ENCODE results near the gene DHRS3.

Gene DHRS3

DNA sequence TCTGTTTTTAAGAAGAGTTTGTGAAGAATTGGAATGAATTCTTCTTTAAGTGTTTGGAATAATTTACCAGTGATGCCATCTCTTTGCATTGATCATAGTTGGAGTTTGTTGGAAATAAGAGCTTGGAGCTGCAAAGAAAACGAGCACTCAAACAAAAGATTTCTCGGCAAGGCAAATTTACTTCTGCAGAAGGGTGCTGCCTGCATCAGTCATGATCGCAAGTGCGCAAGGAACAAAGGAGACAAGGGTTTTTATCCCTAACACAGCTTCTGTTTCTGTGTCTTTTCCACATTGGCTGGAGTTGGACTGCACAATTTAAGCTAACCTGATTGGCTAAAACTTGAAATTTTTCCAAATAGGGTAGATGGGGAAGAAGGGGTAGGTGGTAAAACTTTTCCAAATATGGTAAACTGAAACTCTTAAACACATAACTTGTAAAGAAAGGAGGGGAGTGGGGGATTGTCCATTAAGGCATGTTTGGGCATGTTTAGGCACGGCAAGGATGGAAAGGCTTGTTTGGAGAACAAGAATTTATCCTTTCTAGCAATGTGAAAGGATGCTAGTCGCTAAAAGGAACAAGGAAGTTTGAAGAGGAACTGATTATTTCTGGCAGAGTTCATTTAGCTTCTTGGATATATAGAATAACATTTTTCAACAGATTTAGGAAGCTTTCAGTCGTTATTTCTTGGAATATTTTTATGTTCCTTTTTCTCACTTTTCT is 22.4 kb upstream of the DHRS3 start:
- DNase-seq (ENCODE audit: low read depth in 3 of 3) = no peak

DNA sequence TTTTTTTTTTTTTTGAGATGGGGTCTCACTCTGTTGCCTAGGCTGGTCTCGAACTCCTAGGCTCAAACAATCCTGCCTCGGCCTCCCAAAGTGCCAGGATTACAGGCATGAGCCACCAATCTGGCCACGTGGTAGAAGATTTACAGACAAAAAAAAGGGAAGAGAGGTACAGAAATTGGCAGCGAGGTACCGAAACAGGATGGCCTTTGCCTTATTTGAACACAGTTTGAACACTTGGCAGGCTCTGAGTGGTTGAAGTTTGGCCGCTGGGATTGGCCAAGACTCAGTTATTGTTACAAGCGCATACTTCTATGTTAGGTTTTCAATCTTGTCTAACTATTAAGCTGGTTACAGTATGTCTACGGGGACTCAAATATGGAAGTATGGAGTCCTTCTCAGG is 19.7 kb upstream of the DHRS3 start:
- no peak for DNase-seq (ENCODE audit: low read depth in 3 of 3)

DNA sequence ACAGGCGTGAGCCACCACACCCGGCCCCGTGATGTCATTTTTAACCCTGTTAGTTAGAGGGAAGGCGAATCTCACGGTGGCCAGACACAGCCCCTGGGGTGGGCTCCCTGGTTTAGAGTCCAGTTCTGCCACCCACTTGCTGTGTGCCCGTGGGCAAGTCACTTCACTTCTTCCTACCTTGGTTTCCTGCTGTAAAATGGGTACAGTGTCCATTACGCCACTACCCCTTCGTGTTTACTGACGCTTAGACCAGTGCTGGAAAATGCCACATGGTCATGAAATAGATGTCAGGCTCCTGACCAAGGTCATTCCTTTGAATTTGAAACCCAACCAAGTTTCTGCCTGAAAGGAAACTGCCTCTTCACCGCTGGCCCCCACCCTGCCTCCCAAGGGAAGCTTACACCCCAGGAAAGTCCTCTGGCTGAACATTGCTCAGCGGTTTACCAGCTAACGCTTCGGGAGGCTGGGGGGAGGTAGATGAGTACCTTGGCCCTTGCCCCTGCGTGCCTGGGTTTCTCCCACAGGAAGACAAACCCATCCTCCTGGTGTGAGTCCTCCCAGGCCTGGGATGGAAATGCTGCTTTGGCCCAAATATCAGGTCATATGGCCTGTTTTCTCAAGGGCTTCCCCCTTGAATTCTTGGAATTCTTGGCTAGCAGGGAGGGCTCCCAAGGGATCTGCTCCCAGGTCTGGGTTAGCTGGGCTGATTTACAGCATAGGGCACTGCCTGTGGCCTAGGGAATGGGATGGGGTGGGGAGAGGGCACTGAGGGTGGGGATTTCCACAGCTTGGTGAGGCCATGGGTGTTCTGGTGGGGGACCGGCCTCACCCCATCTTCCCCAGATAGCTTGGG is 18.3 kb upstream of the DHRS3 start:
- no peak for DNase-seq (ENCODE audit: low read depth in 3 of 3)

DNA sequence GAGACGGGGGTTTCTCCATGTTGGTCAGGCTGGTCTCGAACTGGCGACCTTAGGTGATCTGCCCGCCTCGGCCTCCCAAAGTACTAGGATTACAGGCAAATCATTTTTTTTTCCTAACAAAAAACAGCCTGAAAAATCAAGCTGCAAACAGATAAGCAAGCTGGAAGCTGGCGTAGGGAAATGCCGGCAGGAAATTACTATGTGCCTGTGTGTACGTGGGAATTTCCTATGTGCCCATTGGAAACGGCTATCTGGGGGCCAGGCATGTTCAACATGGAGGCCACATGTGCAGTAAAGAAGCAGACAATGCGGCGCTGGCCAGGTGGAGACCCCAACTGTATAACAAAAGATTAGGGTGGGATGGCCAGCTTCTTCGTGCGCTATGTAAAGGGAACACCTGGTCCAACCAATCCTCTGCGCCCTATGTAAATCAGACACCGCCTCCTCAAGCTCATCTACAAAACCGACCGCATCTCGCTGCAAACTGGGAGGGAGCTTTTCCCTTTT is 16.7 kb upstream of the DHRS3 start:
- no peak for DNase-seq (ENCODE audit: low read depth in 3 of 3)

DNA sequence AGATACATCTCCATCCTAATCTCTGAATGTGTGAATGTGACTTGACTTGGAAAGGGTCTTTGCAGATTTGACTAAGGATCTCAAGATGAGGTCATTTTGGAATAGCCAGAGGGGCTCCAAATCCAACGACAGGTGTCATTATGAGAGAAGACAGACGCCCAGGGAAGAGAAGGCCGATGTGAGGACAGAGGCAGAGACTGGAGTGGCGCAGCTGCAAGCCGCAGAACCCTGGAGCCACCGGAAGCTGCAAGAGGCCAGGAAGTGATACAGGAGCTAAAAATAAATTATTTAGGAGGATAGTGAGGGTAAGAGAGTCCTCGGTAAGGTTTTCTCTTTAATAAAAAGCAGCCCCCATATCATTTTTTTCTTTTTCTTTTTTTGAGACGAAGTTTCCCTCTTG is 16.1 kb upstream of the DHRS3 start:
- DNase-seq (ENCODE audit: low read depth in 3 of 3) = no peak

DNA sequence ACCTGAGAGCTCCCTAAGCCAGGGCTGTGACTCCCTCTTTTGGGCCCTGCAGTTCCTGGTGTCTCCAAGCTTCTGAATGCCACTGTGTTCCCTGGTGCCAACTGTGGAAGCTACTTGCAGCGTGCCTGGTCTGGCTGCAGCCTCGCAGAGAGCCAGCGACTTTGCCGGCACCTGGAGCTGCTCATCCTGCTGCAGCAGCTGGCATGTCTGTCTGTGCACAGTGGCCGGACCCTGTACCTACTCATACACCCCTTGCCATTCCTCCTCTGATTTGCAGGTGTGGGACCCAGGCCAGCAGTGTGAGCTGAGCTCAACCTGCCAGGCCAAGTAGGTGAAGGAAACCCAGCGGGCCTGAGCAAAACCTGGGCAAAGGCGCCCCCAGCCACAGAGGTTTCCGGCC is 13.6 kb upstream of the DHRS3 start:
- no peak for DNase-seq (ENCODE audit: low read depth in 3 of 3)

DNA sequence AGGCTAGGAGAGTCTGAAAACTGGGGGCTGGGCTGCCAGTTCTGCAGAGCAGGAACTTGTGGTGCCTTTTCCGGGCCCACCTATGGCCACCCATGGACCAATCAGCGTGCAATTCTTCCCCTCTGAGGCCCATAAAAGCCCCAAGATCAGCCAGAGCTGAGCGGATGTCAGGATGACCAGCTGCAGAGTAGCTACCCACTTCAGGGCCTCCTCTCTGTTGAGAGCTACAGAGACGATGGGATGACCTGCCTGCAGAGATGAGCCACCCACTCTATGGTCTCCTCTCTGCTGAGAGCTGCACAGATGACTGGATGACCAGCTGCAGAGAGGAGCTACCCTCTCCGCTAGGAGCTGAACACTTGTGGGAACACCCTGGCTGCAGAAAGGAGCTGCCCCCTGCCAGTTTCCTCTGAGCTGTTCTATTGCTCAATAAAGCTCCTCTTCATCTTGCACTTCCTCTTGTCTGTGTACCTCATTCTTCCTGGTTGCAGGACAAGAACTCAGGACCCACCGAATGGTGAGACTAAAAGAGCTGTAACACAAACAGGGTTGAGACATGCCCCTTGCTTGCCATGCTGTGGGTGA is 13.0 kb upstream of the DHRS3 start:
- no peak for DNase-seq (ENCODE audit: low read depth in 3 of 3)

DNA sequence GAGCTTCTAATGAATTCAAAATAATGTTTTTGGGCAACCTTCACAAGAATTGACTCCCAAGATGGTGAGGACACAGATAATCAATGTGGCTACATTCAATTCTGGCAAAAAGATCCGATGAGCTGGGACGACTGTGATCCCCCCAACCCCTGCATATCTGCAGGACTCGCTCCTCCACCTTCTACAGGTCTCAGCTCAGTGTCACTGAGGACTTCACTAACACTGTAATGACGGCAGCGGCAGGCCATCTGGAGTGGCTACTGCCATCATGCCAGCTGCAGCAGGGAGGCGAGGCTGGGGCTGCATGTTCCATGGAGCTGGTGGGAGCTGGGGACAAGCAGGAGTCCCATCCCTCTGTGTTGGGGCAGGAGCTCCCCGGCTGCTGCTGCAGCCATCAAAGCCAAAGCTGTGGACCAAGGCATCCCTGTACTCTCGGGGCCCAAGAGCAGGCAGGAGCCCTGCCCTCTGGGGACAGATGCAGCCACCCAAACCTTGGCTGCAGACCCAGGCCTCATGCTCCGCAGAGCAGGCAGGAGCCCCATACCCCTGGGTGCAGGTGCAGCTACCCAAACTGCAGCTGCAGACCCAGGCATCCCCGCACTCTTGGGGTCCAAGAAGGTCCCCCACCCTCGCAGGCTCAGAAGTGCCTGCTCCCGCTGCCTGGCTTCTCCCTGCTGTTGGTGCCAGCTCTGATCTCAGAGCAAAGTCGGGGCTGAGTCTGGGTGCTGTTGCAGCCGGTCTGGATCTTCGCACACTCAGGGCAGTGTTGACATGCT is 12.2 kb upstream of the DHRS3 start:
- no peak for DNase-seq (ENCODE audit: low read depth in 3 of 3)

DNA sequence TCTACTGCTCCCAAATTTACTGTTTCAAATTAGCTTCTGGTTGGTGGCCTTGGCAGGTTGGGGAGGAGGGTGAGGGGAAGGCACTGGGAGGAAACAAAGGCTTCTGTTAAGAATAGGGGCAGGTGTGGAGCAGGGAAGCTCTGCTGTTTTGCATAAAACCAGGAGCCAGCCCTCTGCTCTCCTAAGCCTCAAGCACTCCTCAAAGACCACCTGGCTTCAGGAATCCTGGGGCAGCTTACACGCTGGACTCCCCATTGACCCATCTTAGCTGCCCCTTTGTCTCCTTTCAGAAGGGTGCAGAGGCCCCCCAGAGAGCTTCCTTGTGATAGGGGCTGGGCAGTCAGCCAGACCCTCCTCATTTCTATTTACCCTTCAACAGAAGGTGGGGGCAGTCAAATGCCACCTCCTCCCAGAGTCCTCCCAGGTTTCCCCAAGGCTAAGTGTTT is 11.5 kb upstream of the DHRS3 start:
- DNase-seq (ENCODE audit: low read depth in 3 of 3) = no peak

DNA sequence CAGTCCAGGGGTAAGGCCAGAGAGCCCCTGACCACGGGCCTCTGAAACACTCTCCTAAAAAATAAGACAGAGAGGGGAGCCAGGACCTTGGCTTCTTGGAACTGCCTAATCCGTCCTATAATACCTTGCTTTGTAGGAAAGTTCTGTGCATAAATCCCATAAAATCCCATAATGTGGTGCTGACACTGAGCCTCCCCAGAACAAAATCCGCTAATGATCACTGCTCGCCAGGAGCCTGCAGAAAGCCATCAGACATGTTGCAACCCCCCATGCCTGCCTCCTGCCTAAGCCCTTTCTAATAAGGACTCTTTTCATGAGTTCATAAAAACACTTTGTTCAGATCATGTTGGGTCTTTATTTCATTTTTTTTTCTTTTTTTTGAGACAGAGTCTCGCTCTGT is 9.3 kb upstream of the DHRS3 start:
- no peak for DNase-seq (ENCODE audit: low read depth in 3 of 3)

DNA sequence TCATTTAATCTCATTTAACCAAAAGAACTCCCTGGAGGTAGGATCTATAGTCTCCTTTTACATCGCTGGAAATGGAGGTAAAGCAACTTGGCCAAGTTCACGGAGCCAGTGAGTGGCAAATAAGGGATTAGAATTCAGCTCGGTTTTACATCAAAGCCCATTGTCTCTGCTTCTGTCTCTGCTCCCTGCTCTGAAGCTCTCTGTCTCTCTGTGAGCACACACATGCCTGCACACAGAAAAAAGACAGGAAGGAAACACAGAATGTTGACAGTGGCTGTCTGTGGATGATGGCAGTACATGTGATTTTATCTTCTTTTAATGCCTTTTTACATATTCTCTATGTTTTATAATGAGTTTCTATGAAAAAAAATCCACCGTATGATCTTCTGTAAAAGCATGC is 8.9 kb upstream of the DHRS3 start:
- no peak for DNase-seq (ENCODE audit: low read depth in 3 of 3)

DNA sequence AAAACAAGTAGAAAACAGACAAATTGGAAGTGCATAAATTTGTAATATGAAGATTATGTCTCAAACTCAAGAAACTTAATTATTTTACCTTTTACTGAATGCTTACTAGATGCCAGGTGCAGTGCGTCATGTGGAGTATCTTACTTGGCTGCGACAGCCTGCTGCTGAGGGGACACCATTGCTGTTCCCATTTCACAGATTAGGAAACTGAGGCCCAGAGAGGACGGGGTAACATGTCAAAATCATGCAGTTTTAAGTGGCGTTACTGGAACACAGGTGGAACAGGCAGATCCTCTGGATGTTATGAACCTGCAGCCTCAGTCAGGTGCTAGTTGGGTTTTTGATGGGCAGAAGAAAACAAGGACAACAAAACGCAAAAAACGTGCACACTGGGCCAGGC is 7.3 kb upstream of the DHRS3 start:
- no peak for DNase-seq (ENCODE audit: low read depth in 3 of 3)

DNA sequence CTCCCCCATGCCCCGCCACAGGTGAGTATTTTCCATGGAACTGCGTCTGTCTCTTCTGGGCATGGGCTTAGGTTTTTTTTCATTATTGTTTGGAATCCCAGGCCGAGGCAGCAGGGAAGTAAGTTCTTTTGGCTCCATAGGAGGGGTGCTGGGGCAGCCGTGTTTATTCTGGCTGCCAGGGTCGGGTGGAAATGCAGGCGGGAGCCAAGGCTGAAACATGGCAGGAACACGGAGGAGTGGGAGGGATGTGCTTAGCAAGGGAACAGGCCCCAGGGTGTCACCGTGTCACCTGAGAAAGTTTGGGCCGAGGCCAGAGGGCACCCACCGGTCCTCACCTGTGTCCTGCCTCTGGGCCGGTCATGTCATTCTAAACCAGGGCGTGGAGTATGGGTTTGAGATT is 4.5 kb upstream of the DHRS3 start:
- DNase-seq (ENCODE audit: low read depth in 3 of 3) = no peak

DNA sequence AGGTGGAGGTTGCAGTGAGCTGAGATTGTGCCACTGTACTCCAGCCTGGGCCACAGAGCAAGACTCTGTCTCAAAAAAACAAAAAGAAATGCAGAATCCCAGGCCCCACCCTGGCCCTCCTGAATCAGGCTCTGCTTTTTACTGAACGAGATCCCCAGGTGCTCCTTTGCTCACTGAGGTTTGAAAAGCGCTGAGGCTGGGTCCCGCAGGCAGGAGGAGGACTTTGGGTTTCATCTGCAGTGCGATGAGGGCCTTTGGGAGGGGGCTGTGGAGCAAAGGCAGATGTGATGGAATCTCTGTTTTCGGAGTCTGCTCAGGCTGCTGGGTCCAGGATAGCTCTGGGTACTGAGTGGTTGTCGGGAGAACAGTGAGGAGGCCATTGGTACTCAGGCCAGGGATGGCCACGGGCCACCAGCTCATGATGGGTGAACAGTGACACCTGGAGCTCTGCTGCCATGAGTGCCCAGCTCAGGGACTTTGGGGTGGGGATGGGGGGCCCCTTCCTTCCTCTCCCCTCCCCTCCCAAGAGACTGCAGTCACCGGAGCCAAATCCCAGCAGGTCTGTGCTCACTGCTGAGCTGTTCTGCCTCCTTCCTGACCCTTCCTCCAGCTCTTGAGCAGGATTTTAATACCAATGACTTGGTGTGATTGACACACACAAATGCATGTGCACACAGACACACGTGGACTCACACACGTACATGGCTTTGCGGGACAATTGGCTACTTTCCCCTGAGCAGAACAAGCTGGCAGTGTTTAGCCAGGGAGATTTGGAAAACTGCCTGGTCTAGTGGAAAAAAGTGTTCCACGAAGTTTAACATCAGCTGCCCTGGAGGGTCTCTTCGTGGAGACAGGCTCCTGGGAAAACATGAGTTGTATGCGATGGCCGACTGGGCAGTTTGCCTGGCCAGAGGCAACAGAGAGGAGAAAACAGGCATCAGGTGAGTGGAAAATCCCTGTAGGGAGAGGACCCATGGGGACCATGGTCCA is 3.6 kb upstream of the DHRS3 start:
- DNase-seq (ENCODE audit: low read depth in 3 of 3) = no peak

DNA sequence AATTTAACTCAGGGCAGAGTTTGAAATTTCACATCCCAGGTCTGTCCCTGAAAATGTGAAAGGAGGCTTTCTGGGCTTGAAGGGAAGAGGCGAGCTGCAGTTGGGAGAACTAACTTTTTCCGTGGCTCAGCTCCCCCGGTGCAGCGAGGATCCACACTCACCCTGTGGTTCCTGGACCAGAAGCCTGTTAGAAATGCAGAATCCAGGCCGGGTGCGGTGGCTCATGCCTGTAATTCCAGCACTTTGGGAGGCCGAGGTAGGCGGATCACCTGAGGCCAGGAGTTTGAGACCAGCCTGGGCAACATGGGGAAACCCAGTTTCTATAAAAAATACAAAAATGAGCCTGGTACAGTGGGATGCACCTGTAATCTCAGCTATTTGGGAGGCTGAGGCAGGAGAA is 2.9 kb upstream of the DHRS3 start:
- no peak for DNase-seq (ENCODE audit: low read depth in 3 of 3)

DNA sequence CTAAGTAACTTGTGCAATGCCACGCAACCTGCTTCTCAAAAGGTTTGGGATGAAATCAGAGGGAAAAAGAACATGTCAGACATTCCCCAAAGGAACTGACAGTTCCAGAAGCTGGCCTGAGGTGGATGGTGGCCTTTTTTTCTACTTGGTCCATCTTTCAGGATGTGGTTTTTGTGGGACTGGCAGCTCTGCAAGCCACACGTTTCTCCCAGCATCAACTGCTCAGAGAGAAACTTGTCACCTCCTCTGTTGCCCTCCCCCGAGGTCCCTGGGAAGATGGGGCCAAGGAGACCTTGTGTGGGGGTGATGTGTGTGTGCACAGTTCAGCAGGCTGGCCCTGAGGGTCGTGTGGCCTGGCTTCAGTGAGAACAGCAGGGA is 2.5 kb upstream of the DHRS3 start:
- no peak for DNase-seq (ENCODE audit: low read depth in 3 of 3)

DNA sequence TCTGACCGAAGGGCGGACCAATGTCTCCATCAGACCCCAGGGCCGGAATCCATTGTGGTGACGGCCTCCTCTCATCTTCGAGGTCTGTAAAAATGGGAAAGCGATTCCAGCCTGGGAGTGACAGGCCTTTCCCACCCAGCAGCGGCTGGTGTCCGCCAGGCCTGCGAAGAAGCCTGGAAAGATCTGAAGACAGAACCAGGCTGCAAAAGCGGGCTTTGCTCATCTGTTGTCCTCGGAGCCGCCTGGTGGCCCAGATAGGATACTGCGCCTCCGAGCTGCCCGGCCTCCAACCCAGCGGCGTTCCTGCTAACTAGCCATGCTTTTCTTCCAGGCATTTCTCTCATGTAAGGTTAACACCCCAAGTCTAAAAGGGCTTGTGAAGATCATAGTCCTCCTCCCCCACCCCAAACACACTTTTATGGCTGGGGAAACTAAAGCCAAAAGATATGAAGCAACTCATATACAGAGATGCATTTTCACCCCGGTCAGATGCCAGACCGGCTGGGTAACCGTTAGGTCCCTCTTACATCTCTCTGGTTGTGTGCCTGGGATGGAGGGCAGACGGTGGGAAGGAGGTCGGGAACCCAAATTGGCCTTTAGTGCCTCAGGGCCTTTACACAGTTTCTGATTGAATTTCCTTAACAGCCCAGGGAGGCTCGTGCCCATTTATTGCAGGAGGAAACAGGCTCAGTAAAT is 1.9 kb upstream of the DHRS3 start:
- DNase-seq (ENCODE audit: low read depth in 3 of 3) = peak; percentile 58 to 78 (median 67)

DNA sequence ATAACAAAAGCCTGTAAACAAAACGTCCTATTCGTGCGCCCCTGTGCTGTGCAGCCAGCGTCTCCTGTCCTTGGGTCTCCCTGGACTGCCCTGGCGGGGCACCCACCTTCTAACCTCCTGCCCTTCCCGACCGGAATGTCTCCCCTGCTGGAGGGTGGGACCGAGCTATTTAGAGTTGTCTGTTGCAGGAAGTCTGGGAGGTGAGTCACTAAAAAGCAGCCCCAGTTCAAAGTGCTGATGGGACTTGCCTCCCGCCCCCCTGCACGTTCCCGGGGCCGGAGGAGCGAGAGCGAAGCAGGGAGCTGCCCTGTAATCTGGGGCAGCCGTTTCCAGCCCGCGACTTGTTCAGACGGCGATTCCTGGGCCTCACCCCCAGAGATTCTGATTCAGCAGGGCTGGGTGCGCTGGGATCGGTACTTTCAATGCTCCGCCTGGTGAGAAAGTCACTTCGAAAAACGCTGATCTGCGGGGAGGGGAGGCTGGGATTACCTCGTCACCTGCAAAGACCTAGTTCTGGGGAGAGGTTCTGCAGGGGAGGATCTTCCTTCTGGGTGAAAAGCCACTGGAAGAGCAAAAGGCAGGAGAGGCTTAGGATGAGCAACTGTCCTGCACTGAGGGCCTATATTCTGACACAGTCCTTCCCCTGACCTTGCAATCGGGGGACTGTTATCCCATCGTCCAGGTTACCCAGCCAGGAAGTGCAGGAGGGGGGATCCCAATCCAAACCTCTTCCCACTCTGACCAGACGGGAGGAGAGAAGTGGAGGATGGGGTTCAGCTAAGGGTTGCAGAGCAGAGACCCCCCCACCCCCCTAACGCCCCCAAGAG is 1.2 kb upstream of the DHRS3 start:
- peak; percentile 43 to 72 (median 48) for DNase-seq (ENCODE audit: low read depth in 3 of 3)

DNA sequence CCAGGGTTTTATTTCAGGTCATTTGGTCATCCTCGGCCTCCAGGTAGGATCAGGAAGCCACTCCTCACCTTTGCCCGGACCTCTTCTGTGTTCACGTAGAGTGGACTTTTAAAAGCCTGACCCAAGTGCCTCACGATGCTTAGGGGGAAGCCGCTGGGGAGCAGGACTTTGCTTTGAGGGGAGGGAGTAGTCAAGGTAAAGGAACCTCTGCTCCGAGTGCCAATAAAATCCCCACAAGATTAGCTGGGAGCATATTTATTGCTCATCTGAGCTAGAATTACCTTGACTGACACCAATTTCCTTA is 603 bp upstream of the DHRS3 start:
- no peak for DNase-seq (ENCODE audit: low read depth in 3 of 3)
